ENCODE data around the gene UAP1. TPM values are rescaled to one million over a fixed set of nuclear protein-coding genes. Genes with fewer than 3 reads are reported as not detected.
"Not testable (repeated sequence)": the region's sequence is repeated elsewhere in the genome, so short reads cannot be mapped to it uniquely, and the experiment has no call there.

The UAP1 gene
- total and polyA plus RNA-seq, 2 donors (not counting 1 experiment from before 2014, with no cell fraction given) = 5.3 to 16.4 TPM

DNA sequence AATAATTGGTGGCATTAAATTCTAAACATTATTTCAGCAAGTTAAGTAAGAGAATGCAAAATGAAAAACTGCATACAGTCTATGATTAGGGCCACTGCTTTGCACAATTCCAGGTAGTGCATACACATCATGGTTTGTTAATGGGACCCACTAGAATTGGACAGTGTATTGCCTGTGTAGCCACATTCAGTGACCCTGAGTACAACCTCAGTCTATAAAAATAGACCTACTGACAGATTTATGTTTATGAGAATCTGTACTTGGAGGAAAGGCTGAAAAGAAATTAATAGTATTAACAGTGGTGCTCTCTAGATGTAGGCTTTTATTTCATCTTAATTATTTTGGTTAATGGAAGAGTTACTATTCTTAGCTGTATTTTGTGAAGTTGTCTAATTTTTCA lies 18.8 kb downstream of the UAP1 start:
- Histone ChIP-seq H3K4me2 (replicated peaks; ENCODE audit: low read depth, low read length, poor library complexity, severe bottlenecking) (no peak overlapping the region), H4K20me1 (ENCODE audit: control insufficient read depth, insufficient read depth, low read length, poor library complexity, severe bottlenecking) (no peaks in the 10 kb centered on the region), H3K27me3 (replicated peaks in 1 of 4; ENCODE audit: control extremely low read depth in 1 of 4, control insufficient read depth in 3 of 4, insufficient read depth in 4 of 4, low read length in 3 of 4) (no peaks in the 10 kb centered on the region), H3K9me3 (ENCODE audit: control extremely low read depth in 1 of 3, control insufficient read depth in 2 of 3, insufficient read depth in 1 of 3, low read length in 2 of 3) (no peaks in the 10 kb centered on the region), H3K4me1 (ENCODE audit: control insufficient read depth in 2 of 2, insufficient read depth in 2 of 2, low read length in 2 of 2) (no peaks in the 10 kb centered on the region), H3K9ac (ENCODE audit: low read length) (no peak overlapping the region), H2AFZ (ENCODE audit: insufficient read depth, low read depth, low read length, poor library complexity, severe bottlenecking) (no peak overlapping the region), H3K27ac (ENCODE audit: low read length in 2 of 2) (no peak overlapping the region), H3K79me2 (ENCODE audit: control insufficient read depth, insufficient read depth, low read length) (no peaks in the 10 kb centered on the region), H3K36me3 (replicated peaks in 1 of 2; ENCODE audit: control extremely low read depth in 1 of 2, control insufficient read depth in 1 of 2, extremely low read depth in 1 of 2, insufficient read depth in 2 of 2, low read length in 1 of 2) (peaks cover 0 to 12% of the 10 kb centered on the region in 2 experiments), H3K4me3 (ENCODE audit: control extremely low read depth in 1 of 5, extremely low read depth in 1 of 5, insufficient read depth in 1 of 5, low read depth in 2 of 5, low read length in 4 of 5) (no peak overlapping the region)
- intact Hi-C loops (cut with micrococcal nuclease) = no loop called here
- Mint-ChIP-seq H3K4me3 (no peak overlapping the region), H3K9me3 (ENCODE audit: insufficient read depth) (no peaks in the 10 kb centered on the region), H3K27me3 (no peaks in the 10 kb centered on the region), H3K4me1 (no peaks in the 10 kb centered on the region), H3K27ac (no peak overlapping the region)
- CTCF ChIA-PET = no interaction called here
- ATAC-seq (ENCODE audit: low read depth) (no peak), DNase-seq (no peak)
- no peak for TF ChIP-seq EZH2 (IDR thresholded peaks at IDR 0.05; ENCODE audit: borderline replicate concordance, insufficient read depth, low read depth, low read length, poor library complexity, severe bottlenecking)
- TF ChIP-seq, protein P1, sequence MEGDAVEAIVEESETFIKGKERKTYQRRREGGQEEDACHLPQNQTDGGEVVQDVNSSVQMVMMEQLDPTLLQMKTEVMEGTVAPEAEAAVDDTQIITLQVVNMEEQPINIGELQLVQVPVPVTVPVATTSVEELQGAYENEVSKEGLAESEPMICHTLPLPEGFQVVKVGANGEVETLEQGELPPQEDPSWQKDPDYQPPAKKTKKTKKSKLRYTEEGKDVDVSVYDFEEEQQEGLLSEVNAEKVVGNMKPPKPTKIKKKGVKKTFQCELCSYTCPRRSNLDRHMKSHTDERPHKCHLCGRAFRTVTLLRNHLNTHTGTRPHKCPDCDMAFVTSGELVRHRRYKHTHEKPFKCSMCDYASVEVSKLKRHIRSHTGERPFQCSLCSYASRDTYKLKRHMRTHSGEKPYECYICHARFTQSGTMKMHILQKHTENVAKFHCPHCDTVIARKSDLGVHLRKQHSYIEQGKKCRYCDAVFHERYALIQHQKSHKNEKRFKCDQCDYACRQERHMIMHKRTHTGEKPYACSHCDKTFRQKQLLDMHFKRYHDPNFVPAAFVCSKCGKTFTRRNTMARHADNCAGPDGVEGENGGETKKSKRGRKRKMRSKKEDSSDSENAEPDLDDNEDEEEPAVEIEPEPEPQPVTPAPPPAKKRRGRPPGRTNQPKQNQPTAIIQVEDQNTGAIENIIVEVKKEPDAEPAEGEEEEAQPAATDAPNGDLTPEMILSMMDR (IDR thresholded peaks at IDR 0.05) = no peak
- POLR2A ChIA-PET = no interaction called here

DNA sequence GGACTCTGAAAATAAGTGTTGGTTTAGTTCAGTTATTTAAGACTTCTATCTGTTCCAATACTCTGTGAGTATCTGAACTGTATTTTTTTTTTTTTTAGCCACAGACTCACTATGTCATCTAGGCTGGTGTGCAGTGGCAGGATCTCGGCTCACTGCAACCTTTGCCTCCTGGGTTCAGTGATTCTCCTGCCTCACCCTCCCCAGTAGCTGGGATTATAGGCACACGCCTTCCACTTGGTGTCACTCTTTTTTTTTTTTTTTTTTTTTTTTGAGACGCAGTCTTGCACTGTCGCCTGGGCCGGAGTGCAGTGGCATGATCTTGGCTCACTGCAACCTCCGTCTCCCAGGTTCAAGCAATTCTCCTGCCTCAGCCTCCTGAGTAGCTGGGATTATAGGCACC lies 21.4 kb downstream of the UAP1 start:
- H3K9me3 ChIP-seq (ENCODE audit: control extremely low read depth in 1 of 3, control insufficient read depth in 2 of 3, insufficient read depth in 1 of 3, low read length in 2 of 3); H3K4me1 Mint-ChIP-seq; H3K27ac ChIP-seq (ENCODE audit: low read length in 2 of 2); H3K4me1 ChIP-seq (ENCODE audit: control insufficient read depth in 2 of 2, insufficient read depth in 2 of 2, low read length in 2 of 2); H3K4me2 ChIP-seq (replicated peaks; ENCODE audit: low read depth, low read length, poor library complexity, severe bottlenecking); H3K27me3 Mint-ChIP-seq; H3K4me3 Mint-ChIP-seq; CTCF ChIA-PET; H3K9me3 Mint-ChIP-seq (ENCODE audit: insufficient read depth); H3K27me3 ChIP-seq (replicated peaks in 1 of 4; ENCODE audit: control extremely low read depth in 1 of 4, control insufficient read depth in 3 of 4, insufficient read depth in 4 of 4, low read length in 3 of 4); intact Hi-C loops (cut with micrococcal nuclease); POLR2A ChIA-PET; H3K4me3 ChIP-seq (ENCODE audit: control extremely low read depth in 1 of 5, extremely low read depth in 1 of 5, insufficient read depth in 1 of 5, low read depth in 2 of 5, low read length in 4 of 5); H3K9ac ChIP-seq (ENCODE audit: low read length); H3K79me2 ChIP-seq (ENCODE audit: control insufficient read depth, insufficient read depth, low read length); ATAC-seq (ENCODE audit: low read depth); H2AFZ ChIP-seq (ENCODE audit: insufficient read depth, low read depth, low read length, poor library complexity, severe bottlenecking); H3K27ac Mint-ChIP-seq; DNase-seq; H4K20me1 ChIP-seq (ENCODE audit: control insufficient read depth, insufficient read depth, low read length, poor library complexity, severe bottlenecking): not testable (repeated sequence)
- peaks cover 2 to 17% of the 10 kb centered on the region in 2 experiments for H3K36me3 ChIP-seq (replicated peaks in 1 of 2; ENCODE audit: control extremely low read depth in 1 of 2, control insufficient read depth in 1 of 2, extremely low read depth in 1 of 2, insufficient read depth in 2 of 2, low read length in 1 of 2)
- WGBS (ENCODE audit: insufficient coverage) = 83% methylated on average over 3 of the region's 6 CpGs

DNA sequence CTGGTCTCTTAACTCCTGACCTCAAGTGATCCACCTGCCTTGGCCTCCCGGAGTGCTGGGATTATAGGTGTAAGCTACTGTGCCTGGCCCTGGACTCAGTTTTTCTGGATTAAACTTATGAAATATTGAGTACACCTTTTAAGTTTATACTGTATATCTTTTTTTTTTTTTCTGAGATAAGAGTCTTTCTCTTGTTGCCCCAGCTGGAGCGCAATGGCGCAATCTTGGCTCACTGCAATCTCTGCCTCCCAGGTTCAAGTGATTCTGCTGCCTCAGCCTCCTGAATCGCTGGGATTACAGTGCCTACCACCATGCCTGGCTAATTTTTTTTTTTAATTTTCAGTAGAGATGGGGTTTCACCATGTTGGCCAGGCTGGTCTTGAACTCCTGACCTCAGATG lies 23.6 kb downstream of the UAP1 start:
- H3K9me3 ChIP-seq (ENCODE audit: control extremely low read depth in 1 of 3, control insufficient read depth in 2 of 3, insufficient read depth in 1 of 3, low read length in 2 of 3); H3K27me3 Mint-ChIP-seq; H3K4me2 ChIP-seq (replicated peaks; ENCODE audit: low read depth, low read length, poor library complexity, severe bottlenecking); H3K4me1 ChIP-seq (ENCODE audit: control insufficient read depth in 2 of 2, insufficient read depth in 2 of 2, low read length in 2 of 2); intact Hi-C loops (cut with micrococcal nuclease); H3K79me2 ChIP-seq (ENCODE audit: control insufficient read depth, insufficient read depth, low read length); H3K4me3 ChIP-seq (ENCODE audit: control extremely low read depth in 1 of 5, extremely low read depth in 1 of 5, insufficient read depth in 1 of 5, low read depth in 2 of 5, low read length in 4 of 5); H3K27ac ChIP-seq (ENCODE audit: low read length in 2 of 2); H4K20me1 ChIP-seq (ENCODE audit: control insufficient read depth, insufficient read depth, low read length, poor library complexity, severe bottlenecking); H3K27ac Mint-ChIP-seq; H3K9me3 Mint-ChIP-seq (ENCODE audit: insufficient read depth); H2AFZ ChIP-seq (ENCODE audit: insufficient read depth, low read depth, low read length, poor library complexity, severe bottlenecking); ATAC-seq (ENCODE audit: low read depth); H3K4me1 Mint-ChIP-seq; H3K9ac ChIP-seq (ENCODE audit: low read length); DNase-seq; H3K27me3 ChIP-seq (replicated peaks in 1 of 4; ENCODE audit: control extremely low read depth in 1 of 4, control insufficient read depth in 3 of 4, insufficient read depth in 4 of 4, low read length in 3 of 4); CTCF ChIA-PET; POLR2A ChIA-PET; H3K4me3 Mint-ChIP-seq: not testable (repeated sequence)
- WGBS (ENCODE audit: insufficient coverage) = no CpG with 5 or more reads among the region's 4 CpGs
- H3K36me3 ChIP-seq (replicated peaks in 1 of 2; ENCODE audit: control extremely low read depth in 1 of 2, control insufficient read depth in 1 of 2, extremely low read depth in 1 of 2, insufficient read depth in 2 of 2, low read length in 1 of 2) = peaks cover 2 to 17% of the 10 kb centered on the region in 2 experiments
